NK-92 treated with Interleukin-12 subunit alpha and Interleukin-12 subunit beta, amount 100 ng/mL, for 24 hours (cell line): ENCODE results near the gene CDH19.
"Not testable (repeated sequence)": the region's sequence is repeated elsewhere in the genome, so short reads cannot be mapped to it uniquely, and the experiment has no call there.

Experiments
- DNase-seq: peaks from one replicate; lab custom pipeline; 2025; lab: John Stamatoyannopoulos, UW

The CDH19 gene

GRCh38 chr18:66566616-66567015 is 37.3 kb downstream of the CDH19 start:
- no peak for DNase-seq

- DNase-seq: no peak
Measured at GRCh38 chr18:66564236-66564635, 39.7 kb downstream of the CDH19 start.

- no peak for DNase-seq
Measured at GRCh38 chr18:66562279-66562678, 41.6 kb downstream of the CDH19 start.

GRCh38 chr18:66560094-66560493 is 43.8 kb downstream of the CDH19 start:
- DNase-seq: no peak

- no peak for DNase-seq
Measured at GRCh38 chr18:66558773-66559172, 45.1 kb downstream of the CDH19 start.

- no peak for DNase-seq
Measured at GRCh38 chr18:66557091-66557490, 46.8 kb downstream of the CDH19 start.

- no peak for DNase-seq
Measured at GRCh38 chr18:66555585-66555984, 48.3 kb downstream of the CDH19 start.

- no peak for DNase-seq
Measured at GRCh38 chr18:66553824-66554223, 50.1 kb downstream of the CDH19 start.

- no peak for DNase-seq
Measured at GRCh38 chr18:66550366-66550765, 53.5 kb downstream of the CDH19 start.

GRCh38 chr18:66548747-66549146 is 55.1 kb downstream of the CDH19 start:
- DNase-seq: no peak

- no peak for DNase-seq
Measured at GRCh38 chr18:66534110-66534509, 69.8 kb downstream of the CDH19 start.

GRCh38 chr18:66533693-66534092 is 70.2 kb downstream of the CDH19 start:
- DNase-seq: no peak

- DNase-seq: no peak
Measured at GRCh38 chr18:66523219-66523991, 80.5 kb downstream of the CDH19 start.

- DNase-seq: no peak
Measured at GRCh38 chr18:66513996-66514395, 89.9 kb downstream of the CDH19 start.

GRCh38 chr18:66511792-66512191 is 92.1 kb downstream of the CDH19 start:
- no peak for DNase-seq

- DNase-seq: no peak
Measured at GRCh38 chr18:66511289-66511688, 92.6 kb downstream of the CDH19 start.

GRCh38 chr18:66510357-66511045 is 93.4 kb downstream of the CDH19 start:
- no peak for DNase-seq

- DNase-seq: no peak
Measured at GRCh38 chr18:66508937-66509336, 95.0 kb downstream of the CDH19 start.

GRCh38 chr18:66506178-66506577 is 97.7 kb downstream of the CDH19 start:
- no peak for DNase-seq

- no peak for DNase-seq
Measured at GRCh38 chr18:66497351-66497750, 106.5 kb downstream of the CDH19 start.

- DNase-seq: peak; percentile 19
Measured at GRCh38 chr18:66495844-66496243, 108.0 kb downstream of the CDH19 start.

- no peak for DNase-seq
Measured at GRCh38 chr18:66473882-66474281, 130.0 kb downstream of the CDH19 start.

- not testable (repeated sequence) for DNase-seq
Measured at GRCh38 chr18:66466184-66466583, 137.7 kb downstream of the CDH19 start.

- DNase-seq: no peak
Measured at GRCh38 chr18:66461344-66461743, 142.5 kb downstream of the CDH19 start.
